HG02798 (cell line): Measurements from ENCODE around the gene PIGU.
"Not testable (repeated sequence)": the region's sequence is repeated elsewhere in the genome, so short reads cannot be mapped to it uniquely, and the experiment has no call there.

Experiments used
- ATAC-seq: cut with Tn5 transposase; IDR thresholded peaks from one replicate; pipeline ENCODE4 v1.9.1; 2021; ENCODE audit warnings: mild to moderate bottlenecking; ENCODE audit not compliant: unreplicated experiment, poor library complexity

PIGU gene

GRCh38 chr20:34664751-34665150, 12.1 kb downstream of the PIGU start:
- not testable (repeated sequence) for ATAC-seq

- no peak for ATAC-seq
Observed at GRCh38 chr20:34663213-34663943, 13.5 kb downstream of the PIGU start.

DNA sequence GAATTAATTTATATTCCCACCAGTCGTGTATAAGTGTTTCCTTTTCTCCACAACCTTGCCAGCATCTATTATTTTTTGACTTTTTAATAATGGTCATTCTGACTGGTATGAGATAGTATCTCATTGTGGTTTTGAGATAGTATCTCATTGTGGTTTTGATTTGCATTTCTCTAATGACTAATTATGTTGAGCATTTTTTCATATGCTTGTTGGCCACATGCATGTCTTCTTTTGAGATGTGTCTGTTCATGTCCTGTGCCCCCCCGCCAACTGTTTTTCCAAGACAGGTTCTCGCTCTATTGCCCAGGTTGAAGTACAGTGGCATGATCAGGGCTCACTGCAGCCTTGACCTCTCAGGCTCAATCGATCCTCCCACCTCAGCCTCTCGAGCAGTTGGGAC, 15.1 kb downstream of the PIGU start:
- not testable (repeated sequence) for ATAC-seq

DNA sequence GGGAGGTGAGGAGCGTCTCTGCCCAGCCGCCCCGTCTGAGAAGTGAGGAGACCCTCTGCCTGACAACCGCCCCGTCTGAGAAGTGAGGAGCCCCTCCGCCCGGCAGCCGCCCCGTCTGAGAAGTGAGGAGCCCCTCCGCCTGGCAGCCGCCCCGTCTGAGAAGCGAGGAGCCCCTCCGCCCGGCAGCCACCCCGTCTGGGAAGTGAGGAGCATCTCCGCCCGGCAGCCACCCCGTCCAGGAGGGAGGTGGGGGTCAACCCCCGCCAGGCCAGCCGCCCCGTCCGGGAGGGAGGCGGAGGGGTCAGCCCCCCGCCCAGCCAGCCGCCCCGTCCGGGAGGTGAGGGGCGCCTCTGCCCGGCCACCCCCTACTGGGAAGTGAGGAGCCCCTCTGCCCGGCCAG, 18.2 kb downstream of the PIGU start:
- ATAC-seq = not testable (repeated sequence)

DNA sequence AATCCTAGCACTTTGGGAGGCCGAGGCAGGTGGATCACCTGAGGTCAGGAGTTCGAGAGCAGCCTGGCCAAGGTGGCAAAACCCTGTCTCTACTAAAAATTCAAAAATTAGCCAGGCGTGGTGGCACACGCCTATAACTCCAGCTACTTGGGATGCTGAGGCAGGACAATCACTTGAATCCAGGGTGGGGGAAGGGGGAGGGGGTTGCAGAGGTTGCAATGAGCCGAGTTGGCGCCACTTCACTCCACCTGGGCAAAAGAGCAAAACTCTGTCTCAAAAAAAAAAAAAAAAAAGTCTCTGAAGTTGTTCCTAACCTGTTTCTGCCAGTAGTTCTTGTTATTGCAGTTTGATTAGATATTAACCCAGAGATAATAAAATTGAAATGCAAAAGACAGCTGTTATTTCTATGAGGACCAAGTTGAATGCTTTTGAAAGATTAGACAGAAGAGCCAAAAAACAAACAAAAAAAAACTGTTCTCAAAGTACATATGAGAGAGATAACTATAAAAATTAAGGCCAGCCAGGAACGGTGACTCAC, 22.6 kb downstream of the PIGU start:
- ATAC-seq = no peak

GRCh38 chr20:34651200-34651599, 25.7 kb downstream of the PIGU start:
- ATAC-seq = no peak

- no peak for ATAC-seq
Observed at GRCh38 chr20:34647737-34648136, 29.2 kb downstream of the PIGU start.

GRCh38 chr20:34644951-34645350, 31.9 kb downstream of the PIGU start:
- ATAC-seq = no peak

DNA sequence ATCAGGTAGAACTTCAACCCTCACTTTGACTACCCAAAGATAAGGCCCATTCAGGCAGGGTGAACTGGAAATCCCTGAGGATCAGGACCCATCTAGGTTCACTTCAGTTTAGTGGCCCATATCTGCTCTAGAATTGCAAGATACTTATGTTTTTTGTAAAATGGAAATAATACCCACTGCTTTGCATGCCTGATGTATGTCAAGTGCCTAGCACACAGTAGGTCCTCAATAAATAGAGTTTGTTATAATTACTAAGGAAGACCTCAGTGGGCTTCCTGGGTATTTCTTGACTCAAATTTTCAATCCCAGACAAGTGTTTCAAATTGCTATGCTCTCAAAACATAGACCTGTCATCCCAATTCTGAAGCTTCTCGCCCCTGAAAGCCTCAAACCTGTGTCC, 32.5 kb downstream of the PIGU start:
- no peak for ATAC-seq

GRCh38 chr20:34643928-34644327, 33.0 kb downstream of the PIGU start:
- ATAC-seq = no peak

DNA sequence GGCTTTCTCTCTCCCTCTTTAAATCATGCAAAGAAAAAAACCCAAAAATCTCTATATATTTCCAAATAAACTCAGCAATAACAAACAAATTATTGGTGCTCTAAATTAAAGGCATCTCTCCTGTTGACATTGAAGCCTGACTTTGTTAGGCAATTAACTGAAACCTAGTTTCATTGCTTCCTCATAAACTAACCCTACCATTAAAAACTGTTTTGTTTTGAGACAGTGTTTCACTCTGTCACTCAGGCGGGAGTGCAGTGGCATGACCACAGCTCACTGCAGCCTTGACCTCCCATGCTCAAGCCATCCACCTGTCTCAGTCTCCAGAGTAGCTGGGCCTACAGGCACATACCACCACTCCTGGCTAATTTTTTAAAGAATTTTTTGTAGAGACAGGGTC, 34.9 kb downstream of the PIGU start:
- ATAC-seq = no peak

DNA sequence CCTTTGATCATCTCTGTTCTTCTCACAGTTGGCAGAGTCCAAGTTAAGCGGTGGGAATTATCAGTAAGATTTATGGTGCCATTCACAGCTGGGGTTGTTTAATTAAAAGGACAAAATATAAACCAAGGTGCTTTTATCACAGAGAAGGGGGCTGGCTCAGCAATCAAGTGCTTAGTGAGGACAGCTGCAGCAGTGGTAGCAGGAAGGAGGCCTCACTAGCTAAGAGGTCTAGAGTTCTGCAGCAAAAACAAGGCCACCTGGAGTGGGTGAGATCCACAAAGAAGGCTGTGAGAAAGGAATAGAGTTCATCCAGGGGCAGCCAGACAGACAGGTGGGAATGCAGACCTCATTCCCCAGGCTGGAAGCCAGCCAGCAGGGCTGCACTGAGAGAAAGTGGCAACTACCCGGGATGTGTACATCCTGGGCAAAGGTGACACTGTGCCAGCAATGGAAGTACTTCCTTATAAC, 37.1 kb downstream of the PIGU start:
- no peak for ATAC-seq

GRCh38 chr20:34638532-34638931, 38.4 kb downstream of the PIGU start:
- ATAC-seq = no peak

DNA sequence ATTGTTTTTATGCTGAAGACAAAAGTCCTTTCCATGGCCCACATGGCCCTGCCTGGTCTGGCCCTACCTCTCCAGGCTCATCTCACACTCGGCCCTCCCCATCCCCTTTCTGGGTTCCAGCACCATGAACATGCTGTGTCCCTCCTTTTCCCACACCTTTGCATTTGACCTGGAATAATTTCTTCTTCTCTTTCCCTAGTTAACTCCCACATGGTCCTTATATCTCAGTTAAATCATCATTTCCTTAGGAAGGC, 38.9 kb downstream of the PIGU start:
- no peak for ATAC-seq

DNA sequence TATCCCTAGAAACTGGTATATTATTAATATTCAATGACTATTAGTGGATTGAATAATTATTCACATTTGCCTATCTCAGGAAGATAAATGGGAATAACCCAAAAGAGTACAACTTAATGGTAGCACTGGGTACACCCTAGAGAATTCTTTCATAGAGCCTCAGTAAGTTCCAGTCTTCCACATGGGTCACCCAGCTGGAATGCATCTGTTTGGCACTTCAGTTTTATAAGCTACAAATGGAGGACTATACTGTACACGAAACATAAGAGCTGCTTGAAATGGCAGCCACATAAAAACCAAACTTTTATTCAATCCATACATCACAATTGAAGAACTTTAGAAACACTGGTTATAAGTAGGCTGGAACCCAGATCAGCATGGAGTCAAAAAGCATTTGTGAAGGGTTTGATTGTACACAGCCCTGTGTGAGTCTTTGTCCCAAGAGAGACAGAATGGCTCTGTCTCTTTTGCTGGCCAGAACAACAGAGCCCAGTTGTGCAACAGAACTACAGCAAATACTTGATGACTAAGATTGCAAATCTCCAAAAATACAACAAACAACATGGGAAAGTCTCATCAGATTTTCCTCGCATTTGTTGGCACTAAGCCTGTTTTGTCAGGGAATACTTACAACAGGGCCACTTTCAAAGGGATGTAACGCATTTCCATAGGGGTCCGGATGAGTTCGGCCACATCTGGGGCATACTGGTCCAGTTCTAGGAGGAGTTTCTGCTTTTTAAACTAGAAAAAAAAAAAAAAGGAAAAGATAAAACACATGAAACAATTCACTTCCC, 39.5 kb downstream of the PIGU start:
- ATAC-seq = no peak

DNA sequence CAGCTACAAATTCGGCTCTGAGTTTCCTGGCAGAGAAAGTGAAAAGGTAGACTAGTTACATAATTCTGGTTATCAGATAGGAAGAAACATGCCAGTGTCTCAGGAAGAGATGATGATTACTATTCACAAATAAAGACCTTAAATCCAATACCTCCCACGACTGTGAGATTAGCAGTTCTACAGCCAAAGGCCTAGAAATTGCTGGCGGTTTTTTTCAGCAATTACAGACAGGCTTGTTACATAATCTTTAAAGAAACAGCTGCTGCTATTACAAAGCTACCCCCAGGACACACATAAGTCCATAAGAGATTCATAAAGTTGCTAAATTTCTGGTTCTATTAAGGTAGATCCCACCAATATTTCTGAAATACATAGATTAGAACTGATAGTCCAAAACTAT, 40.2 kb downstream of the PIGU start:
- no peak for ATAC-seq

GRCh38 chr20:34634392-34634791, 42.5 kb downstream of the PIGU start:
- no peak for ATAC-seq

GRCh38 chr20:34632870-34633452, 43.9 kb downstream of the PIGU start:
- no peak for ATAC-seq

DNA sequence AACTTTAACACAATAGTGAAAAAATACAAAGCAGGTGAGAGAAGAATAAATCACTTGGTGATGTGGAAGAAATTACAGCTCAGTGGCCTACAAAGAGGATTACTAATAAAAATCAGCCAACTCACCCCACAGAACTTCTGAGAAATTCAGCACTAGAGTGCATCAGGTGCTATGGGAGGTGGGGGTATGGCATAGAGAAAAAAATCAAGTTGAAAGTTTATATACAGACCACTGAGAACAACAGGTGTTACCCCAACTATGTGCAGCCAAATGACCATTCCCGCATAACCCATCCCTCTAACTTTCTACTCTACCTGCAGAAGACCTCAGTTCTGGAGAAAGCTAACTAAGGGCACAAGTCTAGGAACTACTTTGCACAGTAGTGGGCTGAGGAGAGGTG, 47.0 kb downstream of the PIGU start:
- ATAC-seq = no peak

GRCh38 chr20:34629342-34629741, 47.5 kb downstream of the PIGU start:
- no peak for ATAC-seq

- no peak for ATAC-seq
Observed at GRCh38 chr20:34628026-34628425, 48.9 kb downstream of the PIGU start.
